ENCODE measurements around the gene TNFSF18.

GRCh38 chr1:173048621-173049321 lies 2.0 kb downstream of the TNFSF18 start:
- TF ChIP-seq POLR2A (IDR thresholded peaks at IDR 0.05; ENCODE audit: low read length) (no peak), GATA1 (IDR thresholded peaks at IDR 0.05; ENCODE audit: low read depth, low read length) (no peak)

All from erythroblast (primary cell).